Activated naive CD4-positive, alpha-beta T cell treated with anti-CD3 and anti-CD28 coated beads, Interleukin-2, amount 50 U/mL, for 72 hours (primary cell): ENCODE data around the gene MUL1. TPM values are rescaled to one million over a fixed set of nuclear protein-coding genes. Genes with fewer than 3 reads are reported as not detected.

Experiments
- ATAC-seq, 2 donors: fragments of 150-1000 bp; cut with Tn5 transposase; 2 replicates each; pipeline ENCODE4 v1.10.0; 2021; ENCODE audit warnings: mild to moderate bottlenecking in 2 of 2, moderate library complexity in 2 of 2
- DNase-seq, 2 donors: peaks; one replicate each; pipeline ENCODE4 v3.0.0; 2021 to 2022; ENCODE audit warnings: low spot score in 2 of 2
- H3K27ac Mint-ChIP-seq, 2 donors: one replicate each; pipeline ENCODE4 v1.8.0; 2022; ENCODE audit warnings: mild to moderate bottlenecking in 2 of 2, mixed read lengths in 2 of 2
- H3K36me3 Mint-ChIP-seq, 2 donors: one replicate each; pipeline ENCODE4 v1.8.0; 2022; ENCODE audit warnings: mixed read lengths in 2 of 2
- H3K9me3 Mint-ChIP-seq, 2 donors: one replicate each; pipeline ENCODE4 v1.8.0; 2022; ENCODE audit warnings: mixed read lengths in 2 of 2
- total RNA-seq, 2 donors: library from RNA; stranded (reverse); gene quantifications; one replicate each; pipeline ENCODE4 v1.2.3, GENCODE V29; 2022

Gene MUL1
- total RNA-seq, 2 donors from 2014 or later: 12.8 to 14.6 TPM

DNA sequence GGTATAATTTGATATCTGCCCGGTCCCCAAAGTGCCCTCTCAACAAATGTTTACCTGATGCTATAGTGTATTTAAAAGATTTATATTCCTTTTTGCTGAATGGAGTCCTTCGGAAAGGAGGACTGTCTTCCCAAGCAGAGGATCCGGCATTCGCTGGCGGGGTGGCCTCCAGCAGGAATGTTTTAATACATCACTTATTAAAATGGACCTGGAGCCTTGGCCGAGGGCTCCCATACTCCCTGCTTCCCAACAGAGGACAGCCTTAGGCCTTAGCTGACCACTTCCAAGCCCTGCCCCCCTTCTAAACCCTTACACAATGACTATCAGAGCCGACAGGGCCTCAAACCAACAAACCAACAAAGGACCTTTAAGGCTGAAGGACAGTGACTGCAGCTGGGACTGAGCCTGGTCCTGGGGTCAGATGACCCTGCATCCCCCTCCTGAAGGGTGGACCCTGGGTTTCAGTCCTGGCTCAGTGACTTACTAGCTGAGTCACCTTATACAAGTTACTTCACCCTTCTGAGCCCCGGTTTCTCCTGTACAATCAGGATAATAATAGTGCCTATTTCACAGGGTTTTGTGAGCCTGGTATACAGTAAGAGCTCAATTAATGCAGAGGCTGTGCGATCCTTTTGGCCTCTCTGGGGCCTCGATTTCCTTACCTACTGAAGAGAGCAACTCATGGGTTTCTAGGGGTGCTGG is 27.6 kb downstream of the MUL1 start:
- H3K36me3 Mint-ChIP-seq: peaks cover 0 to 6% of the 10 kb centered on the region in 2 donors
- H3K27ac Mint-ChIP-seq: no peak overlapping the region
- no peaks in the 10 kb centered on the region for H3K9me3 Mint-ChIP-seq
- DNase-seq (no peak), ATAC-seq (no peak)

DNA sequence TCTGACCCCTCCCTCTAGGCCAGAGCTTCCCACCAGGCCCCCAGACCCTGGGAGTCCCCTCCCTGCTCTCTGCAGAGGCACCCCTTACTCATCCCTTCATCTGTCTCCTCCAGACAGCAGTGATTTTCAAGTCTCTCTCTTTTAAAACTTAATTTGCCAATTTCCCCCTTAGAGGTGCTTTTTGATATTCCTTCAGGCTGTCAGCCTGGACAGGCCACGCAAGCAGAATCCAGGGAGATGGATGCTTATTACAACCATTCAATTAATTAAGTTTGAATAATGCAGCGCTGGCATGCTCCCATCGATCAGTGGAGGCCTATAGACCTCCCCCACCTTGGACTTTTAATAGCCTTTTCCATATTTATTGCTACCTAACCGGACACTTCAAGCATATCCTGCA is 28.1 kb downstream of the MUL1 start:
- ATAC-seq: no peak
- Mint-ChIP-seq H3K36me3 (peaks cover 0 to 6% of the 10 kb centered on the region in 2 donors), H3K27ac (no peak overlapping the region), H3K9me3 (no peaks in the 10 kb centered on the region)
- DNase-seq: no peak

DNA sequence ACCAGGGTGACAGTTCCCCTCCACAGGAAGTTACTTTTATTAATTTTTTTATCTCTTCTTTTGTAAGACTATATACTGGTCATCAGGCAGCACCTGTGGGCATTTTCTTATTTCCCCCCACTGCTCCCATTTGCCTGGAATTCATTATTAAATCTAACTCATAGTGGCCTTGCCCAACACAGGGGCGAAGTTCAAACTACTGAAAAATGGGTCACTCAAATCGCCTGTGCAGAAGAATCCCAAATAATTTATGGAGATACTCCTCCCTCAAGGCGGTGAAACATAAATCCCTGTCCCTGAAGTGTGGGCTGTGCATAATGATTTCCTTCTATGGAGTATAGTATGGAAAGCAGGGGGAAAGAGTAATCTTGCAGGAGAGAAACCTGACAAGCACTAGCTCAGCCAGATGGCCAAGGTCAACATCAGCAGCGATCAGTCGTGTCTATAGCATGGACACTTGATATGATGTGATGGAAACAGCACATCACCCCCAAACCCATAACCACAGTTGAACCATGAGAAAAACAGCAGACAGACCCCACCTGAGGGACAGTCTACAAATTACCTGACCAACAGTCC is 29.8 kb downstream of the MUL1 start:
- no peak overlapping the region for H3K27ac Mint-ChIP-seq
- DNase-seq (no peak), ATAC-seq (no peak)
- H3K9me3 Mint-ChIP-seq: no peaks in the 10 kb centered on the region
- no peaks in the 10 kb centered on the region for H3K36me3 Mint-ChIP-seq

DNA sequence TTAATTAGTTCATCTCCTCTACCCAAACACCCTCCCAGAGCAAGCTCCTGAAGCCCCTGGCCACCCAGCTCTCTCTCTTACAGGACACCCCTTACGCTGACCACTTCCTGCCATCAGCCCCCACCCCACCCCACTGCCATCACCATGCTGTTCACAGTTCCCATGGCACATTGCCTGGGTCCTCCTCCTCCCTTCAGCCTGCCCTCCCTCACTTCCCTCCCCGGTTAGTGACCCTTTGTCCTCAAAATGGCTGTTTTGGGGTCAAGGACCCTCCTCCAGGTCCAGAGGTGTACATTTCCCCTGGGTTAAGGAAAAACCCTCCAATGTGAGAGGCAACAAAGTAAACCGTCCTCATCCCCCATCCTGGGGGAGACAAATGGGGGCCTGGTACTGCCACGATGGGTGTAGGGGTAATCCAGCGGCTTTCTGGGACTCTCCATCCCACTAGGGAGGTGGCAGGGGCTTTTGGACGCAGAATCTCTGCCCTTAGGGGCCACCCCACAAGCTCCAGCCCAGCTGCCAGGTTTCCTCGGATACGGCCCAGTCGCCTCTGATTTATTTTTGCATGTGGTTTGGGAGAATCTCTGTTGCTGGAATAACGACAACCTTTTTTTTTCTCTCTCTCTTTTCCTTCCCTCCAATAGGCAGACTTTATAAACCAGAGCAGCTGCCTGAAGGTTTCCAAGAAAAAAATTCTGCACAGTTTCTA is 30.4 kb downstream of the MUL1 start:
- Mint-ChIP-seq H3K9me3 (no peaks in the 10 kb centered on the region), H3K36me3 (no peaks in the 10 kb centered on the region), H3K27ac (no peak overlapping the region)
- ATAC-seq: no peak
- no peak for DNase-seq

DNA sequence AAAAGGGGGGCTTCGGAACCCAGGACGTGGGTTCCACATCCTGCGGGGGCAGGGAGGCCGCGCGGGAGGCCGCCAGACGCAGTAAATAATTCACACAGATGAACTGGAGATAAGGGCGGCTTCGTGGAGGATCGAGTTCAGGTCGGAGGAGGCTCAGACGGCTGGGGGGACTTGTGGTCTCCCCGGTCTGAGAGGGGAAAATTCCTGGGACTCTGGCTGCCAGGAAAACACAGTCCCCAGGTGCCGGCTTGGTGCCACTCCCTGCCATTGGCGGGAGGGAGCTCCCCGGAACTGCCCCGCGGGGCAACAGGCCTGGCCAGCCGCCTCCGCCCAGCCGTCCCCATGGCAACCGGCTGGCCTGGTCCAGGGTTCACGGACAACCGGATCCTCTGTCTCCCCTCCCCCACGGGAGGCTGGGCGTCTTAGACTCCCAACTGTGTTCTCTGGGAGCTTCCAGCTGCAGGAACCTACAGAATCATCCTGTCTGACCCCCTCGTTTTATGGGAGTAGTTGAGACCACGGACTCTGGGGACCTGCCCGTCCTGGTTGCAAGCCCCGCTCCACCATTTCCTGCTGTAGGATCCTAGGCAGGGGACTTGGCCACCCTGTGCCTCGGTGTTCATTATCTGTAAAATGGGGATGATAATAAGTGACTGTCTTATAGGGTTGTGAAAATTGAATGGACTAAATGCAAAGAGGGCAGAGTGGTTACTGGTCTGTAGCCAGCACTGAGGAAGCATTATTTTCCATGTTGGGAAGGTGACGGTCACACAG is 31.5 kb downstream of the MUL1 start:
- no peaks in the 10 kb centered on the region for H3K9me3 Mint-ChIP-seq
- H3K36me3 Mint-ChIP-seq: no peaks in the 10 kb centered on the region
- H3K27ac Mint-ChIP-seq: no peak overlapping the region
- ATAC-seq: no peak
- no peak for DNase-seq

DNA sequence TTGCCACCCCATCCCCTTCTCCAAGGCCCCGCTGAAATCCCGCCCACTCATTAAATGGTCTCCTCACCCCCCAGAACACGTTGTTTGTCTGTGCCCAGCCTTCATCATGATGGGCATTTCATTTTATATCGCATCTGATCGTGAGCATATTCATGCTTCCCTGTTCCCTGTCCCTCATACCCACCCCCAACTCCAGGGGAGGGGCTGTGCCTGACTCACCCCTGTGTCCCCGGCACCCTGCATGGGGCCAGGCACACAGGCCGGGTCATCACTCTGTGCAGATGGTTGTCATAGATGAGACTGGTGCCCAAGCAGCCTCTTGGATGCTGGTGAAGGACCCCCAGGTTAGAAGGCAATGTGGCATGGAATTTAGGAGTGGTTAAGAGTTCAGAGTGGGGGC is 33.0 kb downstream of the MUL1 start:
- no peak for DNase-seq
- H3K36me3 Mint-ChIP-seq: no peaks in the 10 kb centered on the region
- no peak for ATAC-seq
- H3K9me3 Mint-ChIP-seq: no peaks in the 10 kb centered on the region
- no peak overlapping the region for H3K27ac Mint-ChIP-seq

DNA sequence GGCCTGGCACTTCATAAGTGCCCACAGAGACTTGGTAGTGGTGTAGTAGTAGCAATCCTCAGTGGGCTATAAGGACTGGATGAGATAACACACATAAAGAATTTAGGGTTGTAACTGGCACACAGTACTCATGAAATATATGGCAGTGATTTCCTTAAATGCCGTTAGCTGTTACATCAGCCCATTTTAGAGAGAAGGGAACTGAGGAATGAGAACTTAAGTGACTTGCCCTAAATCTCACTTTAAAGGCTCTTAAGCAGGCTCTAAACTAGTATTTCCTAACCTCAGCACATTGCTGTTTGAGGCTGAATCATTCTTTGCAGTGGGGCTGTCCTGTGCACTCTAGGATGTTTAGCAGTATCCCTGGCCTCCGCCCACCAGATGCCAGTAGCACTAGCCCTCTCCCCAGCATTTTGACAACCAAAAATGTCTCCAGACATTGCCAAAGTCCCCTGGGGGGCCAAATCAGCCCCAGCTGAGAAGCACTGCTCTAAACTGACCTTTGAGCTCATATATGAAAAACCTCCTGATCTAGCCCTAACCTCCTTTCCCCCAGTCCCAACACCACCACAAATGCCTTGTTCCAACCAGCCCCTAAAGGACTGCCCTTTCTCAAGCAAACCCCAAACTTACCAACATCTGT is 33.5 kb downstream of the MUL1 start:
- H3K27ac Mint-ChIP-seq: no peak overlapping the region
- no peak for DNase-seq
- no peaks in the 10 kb centered on the region for H3K36me3 Mint-ChIP-seq
- H3K9me3 Mint-ChIP-seq: no peaks in the 10 kb centered on the region
- no peak for ATAC-seq

DNA sequence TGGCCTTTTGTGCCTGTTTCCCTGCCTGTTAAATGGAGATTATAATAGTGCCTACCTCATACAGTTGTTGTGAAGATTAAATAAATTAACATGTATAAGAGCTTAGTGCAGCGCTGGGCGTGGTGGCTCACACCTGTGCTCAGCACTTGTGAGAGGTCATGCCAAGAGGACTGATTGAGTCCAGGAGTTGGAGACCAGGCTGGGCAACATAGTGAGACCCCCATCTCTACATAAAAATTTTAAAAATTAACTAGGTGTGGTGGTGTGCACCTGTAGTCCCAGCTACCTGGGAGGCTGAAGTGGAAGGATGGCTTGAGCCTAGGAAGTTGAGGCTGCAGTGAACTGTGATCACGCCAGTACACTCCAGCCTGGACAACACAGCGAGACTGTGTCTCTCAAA is 34.1 kb downstream of the MUL1 start:
- DNase-seq (no peak), ATAC-seq (no peak)
- H3K27ac Mint-ChIP-seq: no peak overlapping the region
- H3K36me3 Mint-ChIP-seq: no peaks in the 10 kb centered on the region
- H3K9me3 Mint-ChIP-seq: no peaks in the 10 kb centered on the region

DNA sequence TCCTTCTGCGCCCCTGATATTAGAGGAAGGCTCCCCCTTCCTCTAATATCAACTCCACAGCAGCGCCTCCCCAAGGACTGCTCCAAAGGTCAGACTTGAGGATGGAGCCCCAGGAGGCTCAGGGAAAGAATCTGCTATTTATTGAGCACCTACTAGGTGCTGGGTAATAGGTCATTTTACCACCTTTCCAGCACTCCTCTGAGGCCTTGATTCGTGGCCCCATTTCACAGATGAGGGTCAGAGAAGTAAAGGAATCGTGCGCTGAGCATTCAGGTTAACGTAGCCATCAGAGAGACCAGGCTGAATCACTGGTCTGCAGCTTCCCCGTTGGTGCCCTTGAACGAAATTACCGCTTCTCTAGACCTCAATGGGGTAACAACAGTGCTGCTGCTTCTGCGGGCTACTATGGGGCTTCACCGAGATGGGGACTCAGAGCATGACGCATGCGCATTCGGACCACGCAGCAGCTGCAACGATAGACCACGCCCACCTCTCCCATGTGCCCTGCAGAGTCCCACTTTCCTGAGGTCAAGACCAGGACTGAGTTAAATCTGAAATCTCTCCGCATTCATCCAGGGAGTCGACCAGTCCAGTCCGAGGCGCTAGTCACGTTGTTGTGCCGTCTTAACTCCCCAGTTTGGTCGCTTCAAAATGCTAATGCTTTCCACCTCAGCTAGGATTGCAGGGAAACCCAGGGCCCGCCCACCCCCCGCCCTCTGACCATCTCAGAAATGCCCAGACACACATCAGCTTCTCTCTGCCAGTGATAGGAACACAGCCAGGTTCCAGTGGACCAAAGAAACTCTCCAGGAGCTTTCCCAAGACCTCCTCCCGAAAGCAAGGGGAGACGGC is 34.9 kb downstream of the MUL1 start:
- Mint-ChIP-seq H3K27ac (no peak overlapping the region), H3K9me3 (no peaks in the 10 kb centered on the region), H3K36me3 (no peaks in the 10 kb centered on the region)
- ATAC-seq (peak in 1 of 2 donors; percentile 36), DNase-seq (no peak)

DNA sequence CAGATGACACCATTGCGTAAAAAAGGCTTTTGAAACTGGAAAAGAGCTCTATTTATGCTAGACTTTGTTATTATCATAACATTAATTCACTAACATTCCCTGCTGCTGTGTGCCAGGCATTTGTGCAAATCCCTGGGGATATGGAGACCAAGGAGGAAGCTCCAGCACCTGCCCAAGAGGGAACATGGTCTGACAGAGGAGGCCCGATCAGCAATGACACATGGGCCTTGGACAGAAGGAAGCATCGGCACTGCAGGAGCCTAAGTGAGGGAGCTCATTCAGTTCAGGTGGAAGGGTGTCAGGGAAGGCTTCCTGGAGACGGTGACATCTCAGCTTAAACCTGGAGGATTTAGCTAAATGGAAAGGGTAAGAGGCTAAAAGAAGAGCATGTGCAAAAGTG is 35.8 kb downstream of the MUL1 start:
- H3K36me3 Mint-ChIP-seq: no peaks in the 10 kb centered on the region
- no peak for DNase-seq
- ATAC-seq: no peak
- H3K9me3 Mint-ChIP-seq: no peaks in the 10 kb centered on the region
- H3K27ac Mint-ChIP-seq: no peak overlapping the region

DNA sequence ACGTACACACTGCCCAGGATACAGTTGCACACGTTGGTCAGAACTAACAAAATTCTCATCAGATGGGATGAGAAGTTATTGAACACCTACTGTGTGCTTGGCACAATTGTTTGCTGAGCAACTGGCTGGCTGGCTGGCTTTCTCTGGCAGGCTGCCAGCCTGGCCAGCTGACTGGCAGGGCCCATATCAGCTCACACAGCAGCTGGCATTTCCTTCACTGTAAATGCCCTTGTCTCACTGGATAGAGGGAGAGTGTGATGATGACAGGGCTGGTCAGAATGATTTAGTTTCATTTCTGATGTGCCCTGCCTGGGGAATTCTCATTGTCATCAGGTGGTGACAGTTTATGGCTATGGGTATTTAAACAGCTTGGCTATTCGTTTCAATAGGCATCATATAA is 37.8 kb downstream of the MUL1 start:
- Mint-ChIP-seq H3K9me3 (no peaks in the 10 kb centered on the region), H3K36me3 (no peaks in the 10 kb centered on the region), H3K27ac (no peak overlapping the region)
- no peak for ATAC-seq
- no peak for DNase-seq

DNA sequence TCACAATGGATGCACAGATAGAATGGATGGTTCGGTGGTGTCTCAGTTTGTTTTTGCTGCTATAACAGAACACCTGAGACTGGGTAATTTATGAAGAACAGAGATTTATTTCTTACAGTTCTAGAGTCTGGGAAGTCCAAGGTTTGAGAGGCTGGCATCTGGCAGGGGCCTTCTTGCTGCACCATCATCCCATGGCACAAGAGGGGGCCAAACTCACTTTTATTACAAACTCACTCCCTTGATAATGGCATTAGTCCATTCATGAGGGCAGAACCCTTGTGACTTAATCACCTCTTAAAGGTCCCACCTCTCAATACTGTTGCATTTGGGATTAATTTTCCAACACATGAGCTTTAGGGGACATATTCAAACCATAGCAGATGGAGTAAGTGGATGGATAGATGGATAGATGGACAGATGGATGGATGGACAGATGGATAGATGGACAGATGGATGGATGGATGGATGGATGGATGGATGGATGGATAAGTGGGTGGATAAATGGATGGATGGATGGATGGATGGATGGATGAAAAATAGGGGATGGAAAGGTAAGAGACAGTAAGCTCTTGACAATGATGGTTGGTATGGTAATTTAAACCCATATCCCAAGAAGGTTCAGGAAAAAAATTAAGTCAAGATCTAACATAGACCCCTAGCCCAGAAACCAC is 38.4 kb downstream of the MUL1 start:
- DNase-seq (no peak), ATAC-seq (no peak)
- no peaks in the 10 kb centered on the region for H3K36me3 Mint-ChIP-seq
- H3K27ac Mint-ChIP-seq: no peak overlapping the region
- no peaks in the 10 kb centered on the region for H3K9me3 Mint-ChIP-seq

DNA sequence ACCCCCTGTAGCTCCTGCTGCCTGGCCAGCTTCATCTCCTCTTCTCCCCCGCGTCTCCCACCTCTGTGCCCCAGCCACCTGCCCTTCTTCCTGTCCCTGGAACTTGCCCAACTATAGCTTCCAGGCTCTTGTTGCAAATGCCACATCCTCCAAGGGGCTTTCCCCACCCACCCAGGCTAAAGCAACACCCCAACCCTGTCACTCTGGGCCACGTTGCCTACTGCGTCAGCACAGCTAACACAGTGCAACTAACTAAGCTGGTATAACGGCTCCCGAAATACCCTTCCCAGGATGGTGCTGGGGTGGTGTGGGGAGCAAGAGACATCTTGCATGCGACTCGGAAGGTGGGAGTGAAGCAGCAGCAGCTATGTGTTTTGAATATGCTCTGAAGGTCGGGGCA is 41.7 kb downstream of the MUL1 start:
- no peaks in the 10 kb centered on the region for H3K36me3 Mint-ChIP-seq
- peak; percentile 66 to 88 for ATAC-seq
- DNase-seq: no peak
- H3K27ac Mint-ChIP-seq: no peak overlapping the region
- H3K9me3 Mint-ChIP-seq: no peaks in the 10 kb centered on the region

DNA sequence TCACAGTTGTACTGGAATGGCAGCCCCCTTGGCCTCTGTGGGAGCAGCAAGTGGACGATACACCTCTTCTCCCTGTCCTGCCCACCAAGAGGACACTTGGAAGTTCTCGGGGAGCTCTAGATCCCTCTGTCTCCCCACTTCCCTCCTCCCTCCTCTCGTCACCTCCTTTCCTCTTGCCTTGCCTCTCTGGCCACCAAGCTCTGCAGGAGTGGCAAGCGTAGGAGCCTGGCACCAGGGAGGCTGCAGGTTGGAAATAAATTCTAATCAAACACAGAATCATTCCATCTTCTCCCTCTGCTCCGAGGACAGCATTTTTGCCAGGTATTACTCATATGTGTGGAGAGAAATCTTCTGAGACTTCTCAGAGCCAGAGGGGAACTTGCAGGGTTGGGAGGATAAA is 42.8 kb downstream of the MUL1 start:
- H3K36me3 Mint-ChIP-seq: no peaks in the 10 kb centered on the region
- ATAC-seq (no peak), DNase-seq (no peak)
- H3K27ac Mint-ChIP-seq: no peak overlapping the region
- no peaks in the 10 kb centered on the region for H3K9me3 Mint-ChIP-seq

DNA sequence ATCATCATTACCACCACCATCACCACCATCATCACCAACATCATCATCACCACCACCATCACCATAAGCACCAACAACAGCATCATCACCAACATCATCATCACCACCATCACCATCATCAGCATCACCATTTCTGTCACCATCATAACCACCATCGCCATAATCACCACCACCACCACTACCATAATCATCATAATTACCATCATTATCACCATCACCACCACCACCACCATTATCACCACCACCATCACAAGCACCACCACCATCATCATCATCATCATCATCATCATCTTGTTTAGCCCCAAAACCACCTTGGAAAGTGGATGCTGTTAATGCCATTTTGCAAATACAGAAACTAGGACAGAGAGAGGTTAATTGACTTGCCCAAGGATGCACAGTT is 44.4 kb downstream of the MUL1 start:
- Mint-ChIP-seq H3K36me3 (no peaks in the 10 kb centered on the region), H3K9me3 (no peaks in the 10 kb centered on the region)
- ATAC-seq: no peak

DNA sequence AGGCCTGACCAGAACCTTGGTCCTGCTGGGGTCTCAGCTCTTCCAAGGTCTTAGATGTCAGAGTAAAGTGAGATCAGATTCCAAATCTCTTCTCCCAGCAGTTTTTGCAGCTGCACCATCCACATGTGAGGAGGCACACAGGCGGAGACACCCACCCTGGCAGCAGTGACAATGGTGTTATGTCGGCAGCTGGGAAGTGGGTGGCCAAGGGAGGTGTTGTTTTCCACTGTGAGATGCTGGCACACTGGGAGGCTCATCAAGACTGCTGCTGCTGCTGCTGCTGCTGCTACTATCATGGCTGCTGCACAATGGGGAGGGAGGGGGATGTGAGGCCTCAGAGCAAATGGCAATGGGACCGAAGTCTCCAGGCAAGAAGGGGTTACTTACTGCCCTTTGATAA is 45.6 kb downstream of the MUL1 start:
- no peak for ATAC-seq
- no peaks in the 10 kb centered on the region for H3K9me3 Mint-ChIP-seq
- no peak overlapping the region for H3K27ac Mint-ChIP-seq
- no peaks in the 10 kb centered on the region for H3K36me3 Mint-ChIP-seq
- no peak for DNase-seq

More for the DNA sequence above, 44.4 kb downstream of the MUL1 start:
- DNase-seq: no peak
- H3K27ac Mint-ChIP-seq: no peak overlapping the region
